Measurements from ENCODE around the gene CDK5RAP2.

The CDK5RAP2 gene

GRCh38 chr9:120621941-120622340, 42.0 kb upstream of the CDK5RAP2 start:
- no peak for TF ChIP-seq CTCF (conservative IDR thresholded peaks at IDR 0.05)
- no peak overlapping the region for H3K27ac ChIP-seq

GRCh38 chr9:120619751-120620655, 40.0 kb upstream of the CDK5RAP2 start:
- TF ChIP-seq CTCF (conservative IDR thresholded peaks at IDR 0.05) = peak; percentile 96
- peak overlapping the region; percentile 48 for H3K27ac ChIP-seq

GRCh38 chr9:120616966-120617935, 37.3 kb upstream of the CDK5RAP2 start:
- no peak overlapping the region for H3K27ac ChIP-seq
- no peak for TF ChIP-seq CTCF (conservative IDR thresholded peaks at IDR 0.05)

- no peak overlapping the region for H3K27ac ChIP-seq
- TF ChIP-seq CTCF (conservative IDR thresholded peaks at IDR 0.05) = peak; percentile 90
These were observed 32.3 kb upstream of the CDK5RAP2 start for GRCh38 chr9:120612218-120612617.

- no peak for TF ChIP-seq CTCF (conservative IDR thresholded peaks at IDR 0.05)
- H3K27ac ChIP-seq = no peak overlapping the region
These were observed 31.7 kb upstream of the CDK5RAP2 start for GRCh38 chr9:120611690-120612068.

- TF ChIP-seq CTCF (conservative IDR thresholded peaks at IDR 0.05) = peak; percentile 57
- no peak overlapping the region for H3K27ac ChIP-seq
These were observed 31.2 kb upstream of the CDK5RAP2 start for GRCh38 chr9:120610975-120611689.
